OCI-LY1 (cell line): ENCODE measurements around the gene RNF17.

Source experiments
- EZH2 ChIP-seq: fragments of 200-600 bp; sonication (generic), shearing (Covaris generic); IDR thresholded peaks from 2 replicates; pipeline ENCODE4 v1.8.0; 2017; ENCODE audit warnings: borderline replicate concordance, mixed run types, mild to moderate bottlenecking, antibody characterized with exemption, low read length, moderate library complexity, mixed read lengths
- TF ChIP-seq, protein P1 (sequence below): fragments of 200-600 bp; sonication (generic), shearing (Covaris generic); IDR thresholded peaks from 2 replicates; pipeline ENCODE4 v1.5.1; 2017; ENCODE audit warnings: mild to moderate bottlenecking, antibody characterized with exemption, low read length, moderate library complexity, mixed read lengths

DNA sequence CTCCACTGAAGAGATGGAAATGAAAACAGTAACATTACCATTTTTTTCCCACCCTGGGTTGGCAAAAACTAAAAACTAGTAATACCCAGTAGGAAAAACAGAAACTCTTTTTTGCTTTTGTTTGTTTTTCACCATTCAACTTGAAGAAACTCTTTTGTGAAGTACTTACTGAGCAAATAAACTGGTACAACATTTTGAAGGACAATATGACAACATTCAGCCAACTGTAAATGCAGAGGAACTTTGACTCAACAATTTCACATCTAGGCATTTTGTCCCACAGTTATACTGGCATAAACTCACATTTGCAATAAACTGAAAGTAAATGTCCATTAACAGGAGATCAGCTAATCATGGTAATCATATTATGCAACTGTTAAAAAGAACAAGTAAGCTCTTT, 152.5 kb downstream of the RNF17 start:
- TF ChIP-seq, protein P1, sequence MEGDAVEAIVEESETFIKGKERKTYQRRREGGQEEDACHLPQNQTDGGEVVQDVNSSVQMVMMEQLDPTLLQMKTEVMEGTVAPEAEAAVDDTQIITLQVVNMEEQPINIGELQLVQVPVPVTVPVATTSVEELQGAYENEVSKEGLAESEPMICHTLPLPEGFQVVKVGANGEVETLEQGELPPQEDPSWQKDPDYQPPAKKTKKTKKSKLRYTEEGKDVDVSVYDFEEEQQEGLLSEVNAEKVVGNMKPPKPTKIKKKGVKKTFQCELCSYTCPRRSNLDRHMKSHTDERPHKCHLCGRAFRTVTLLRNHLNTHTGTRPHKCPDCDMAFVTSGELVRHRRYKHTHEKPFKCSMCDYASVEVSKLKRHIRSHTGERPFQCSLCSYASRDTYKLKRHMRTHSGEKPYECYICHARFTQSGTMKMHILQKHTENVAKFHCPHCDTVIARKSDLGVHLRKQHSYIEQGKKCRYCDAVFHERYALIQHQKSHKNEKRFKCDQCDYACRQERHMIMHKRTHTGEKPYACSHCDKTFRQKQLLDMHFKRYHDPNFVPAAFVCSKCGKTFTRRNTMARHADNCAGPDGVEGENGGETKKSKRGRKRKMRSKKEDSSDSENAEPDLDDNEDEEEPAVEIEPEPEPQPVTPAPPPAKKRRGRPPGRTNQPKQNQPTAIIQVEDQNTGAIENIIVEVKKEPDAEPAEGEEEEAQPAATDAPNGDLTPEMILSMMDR, result no peak
- TF ChIP-seq EZH2, result no peak
